WERI-Rb-1 (cell line): ENCODE results near the gene TLN1.

ENCODE experiments used
- DNase-seq: peaks from one replicate; pipeline ENCODE4 v3.0.0-alpha.2; 2020
- H3K27ac ChIP-seq: fragments of 250-450 bp; sonication (Bioruptor Pico); 2 replicates; pipeline ENCODE4 v1.5.1; 2020; ENCODE audit warnings: mild to moderate bottlenecking, moderate library complexity
- H3K27me3 ChIP-seq: fragments of 250-450 bp; sonication (Bioruptor Pico); 2 replicates; pipeline ENCODE4 v1.5.1; 2021; ENCODE audit warnings: mild to moderate bottlenecking, low read depth, moderate library complexity; ENCODE audit not compliant: insufficient read depth, severe bottlenecking
- H3K36me3 ChIP-seq: fragments of 250-450 bp; sonication (Bioruptor Pico); 2 replicates; pipeline ENCODE4 v1.5.1; 2020; ENCODE audit warnings: mild to moderate bottlenecking, moderate library complexity
- H3K4me3 ChIP-seq: 2 replicates; pipeline ENCODE4 v1.5.1; 2011; ENCODE audit warnings: low read depth, mild to moderate bottlenecking, control low read depth, low read length
- H3K9me3 ChIP-seq: fragments of 250-450 bp; sonication (Bioruptor Pico); 2 replicates; pipeline ENCODE4 v1.5.1; 2021; ENCODE audit warnings: mild to moderate bottlenecking, moderate library complexity; ENCODE audit not compliant: severe bottlenecking
- CTCF ChIP-seq: IDR thresholded peaks from 2 replicates; pipeline ENCODE4 v1.5.1; 2011; ENCODE audit warnings: low read depth, mild to moderate bottlenecking, control low read depth, inconsistent platforms, low read length

The TLN1 gene

DNA sequence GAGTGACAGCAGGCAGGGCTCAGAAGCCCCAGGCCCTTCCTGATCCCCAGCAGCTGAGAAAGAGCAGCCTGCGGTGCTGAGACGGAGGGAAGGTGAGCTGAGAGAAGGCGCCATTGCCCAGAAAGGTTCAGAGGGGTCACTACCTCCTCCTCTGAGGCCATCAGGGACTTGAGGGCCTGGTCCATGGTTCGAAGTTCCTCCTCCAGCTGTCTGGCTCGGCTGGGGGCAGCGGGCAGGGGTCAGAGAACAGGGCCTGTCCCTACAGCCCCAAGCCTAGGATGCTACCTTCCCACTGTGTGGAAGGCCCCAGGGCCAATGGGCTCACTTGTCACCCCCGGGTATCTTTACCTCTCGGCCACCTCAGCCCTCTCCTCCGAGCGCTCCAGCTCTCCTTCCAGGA lies 47.1 kb downstream of the TLN1 start:
- no peak for DNase-seq
- no peaks in the 10 kb centered on the region for H3K9me3 ChIP-seq
- H3K27ac ChIP-seq: no peak overlapping the region
- no peaks in the 10 kb centered on the region for H3K36me3 ChIP-seq
- no peaks in the 10 kb centered on the region for H3K27me3 ChIP-seq
- H3K4me3 ChIP-seq: no peak overlapping the region
- TF ChIP-seq CTCF: no peak

GRCh38 chr9:35683323-35683722 lies 48.7 kb downstream of the TLN1 start:
- no peaks in the 10 kb centered on the region for H3K36me3 ChIP-seq
- no peaks in the 10 kb centered on the region for H3K9me3 ChIP-seq
- no peaks in the 10 kb centered on the region for H3K27me3 ChIP-seq
- no peak for TF ChIP-seq CTCF
- no peak overlapping the region for H3K27ac ChIP-seq
- DNase-seq: no peak
- no peak overlapping the region for H3K4me3 ChIP-seq

DNA sequence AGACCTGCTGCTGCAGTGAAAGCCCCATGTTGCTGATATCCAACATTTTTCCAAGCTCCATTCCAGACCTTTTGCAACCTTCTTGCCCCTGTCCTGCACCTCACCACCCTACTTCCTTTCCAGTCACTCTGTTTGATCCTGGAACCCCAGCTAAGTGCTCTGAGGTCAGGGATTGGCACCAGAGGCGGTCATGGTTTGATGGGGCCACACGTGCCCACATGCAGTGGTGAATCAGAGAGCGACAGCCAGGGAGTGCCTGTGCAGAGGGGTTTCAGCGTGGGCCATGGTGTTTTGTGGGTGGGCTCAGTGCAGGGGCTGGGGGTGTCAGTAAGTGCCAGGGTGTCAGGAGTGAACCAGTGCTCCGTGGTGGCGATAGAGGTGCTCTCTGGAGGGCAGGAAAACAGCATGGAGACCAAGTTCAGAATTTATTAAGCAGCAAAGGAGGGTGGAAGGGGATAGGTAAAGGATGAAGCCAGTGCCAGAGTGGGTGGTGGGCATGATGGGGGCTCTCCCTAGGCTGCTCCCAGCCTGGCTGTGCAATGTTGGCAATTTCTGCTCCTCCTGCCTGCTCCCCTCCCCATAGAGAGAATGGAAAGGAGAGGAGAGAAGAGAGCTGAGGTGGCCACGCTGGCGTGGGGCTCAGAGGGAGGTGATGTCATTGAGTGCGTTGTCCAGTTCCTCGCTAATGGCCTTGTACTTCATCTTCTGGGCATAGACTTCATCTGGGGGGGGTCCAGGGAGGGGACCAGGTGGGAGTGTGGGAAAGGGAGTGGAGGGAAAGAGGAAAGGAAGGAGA lies 49.3 kb downstream of the TLN1 start:
- TF ChIP-seq CTCF: no peak
- Histone ChIP-seq H3K27me3 (no peaks in the 10 kb centered on the region), H3K27ac (no peak overlapping the region), H3K9me3 (no peaks in the 10 kb centered on the region), H3K36me3 (no peaks in the 10 kb centered on the region), H3K4me3 (no peak overlapping the region)
- no peak for DNase-seq

DNA sequence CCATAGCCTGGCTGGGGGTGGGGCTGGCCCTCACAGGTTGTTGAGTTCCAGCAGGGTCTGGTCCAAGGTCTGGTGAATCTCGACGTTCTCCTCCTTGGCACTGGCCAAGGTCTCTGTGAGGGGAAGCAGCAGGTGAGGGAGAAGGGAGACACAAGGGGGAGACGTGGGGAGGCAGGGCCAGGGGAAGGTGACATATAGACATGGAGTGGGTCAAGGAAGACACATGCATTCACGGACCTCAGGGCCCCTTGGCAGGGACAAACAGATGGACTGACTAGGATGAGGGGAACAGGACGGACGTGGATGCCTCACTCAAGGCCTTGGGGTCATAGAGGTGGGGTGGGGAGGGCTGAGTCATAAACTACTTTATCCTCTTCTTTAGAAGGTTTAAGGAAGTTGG lies 49.9 kb downstream of the TLN1 start:
- no peaks in the 10 kb centered on the region for H3K36me3 ChIP-seq
- H3K27ac ChIP-seq: no peak overlapping the region
- H3K27me3 ChIP-seq: no peaks in the 10 kb centered on the region
- no peak for DNase-seq
- no peak for TF ChIP-seq CTCF
- no peak overlapping the region for H3K4me3 ChIP-seq
- H3K9me3 ChIP-seq: no peaks in the 10 kb centered on the region

- Histone ChIP-seq H3K27ac (no peak overlapping the region), H3K27me3 (no peaks in the 10 kb centered on the region), H3K36me3 (no peaks in the 10 kb centered on the region), H3K9me3 (no peaks in the 10 kb centered on the region), H3K4me3 (no peak overlapping the region)
- no peak for TF ChIP-seq CTCF
- DNase-seq: no peak
Measured at GRCh38 chr9:35681341-35682002, 50.5 kb downstream of the TLN1 start.
